NCI-H128 (cell line): ENCODE measurements around the gene DENND2D.

Experiments used
- DNase-seq: peaks from one replicate; lab custom pipeline; 2025; ENCODE audit not compliant: unreplicated experiment; lab: John Stamatoyannopoulos, UW

The DENND2D gene, protein sequence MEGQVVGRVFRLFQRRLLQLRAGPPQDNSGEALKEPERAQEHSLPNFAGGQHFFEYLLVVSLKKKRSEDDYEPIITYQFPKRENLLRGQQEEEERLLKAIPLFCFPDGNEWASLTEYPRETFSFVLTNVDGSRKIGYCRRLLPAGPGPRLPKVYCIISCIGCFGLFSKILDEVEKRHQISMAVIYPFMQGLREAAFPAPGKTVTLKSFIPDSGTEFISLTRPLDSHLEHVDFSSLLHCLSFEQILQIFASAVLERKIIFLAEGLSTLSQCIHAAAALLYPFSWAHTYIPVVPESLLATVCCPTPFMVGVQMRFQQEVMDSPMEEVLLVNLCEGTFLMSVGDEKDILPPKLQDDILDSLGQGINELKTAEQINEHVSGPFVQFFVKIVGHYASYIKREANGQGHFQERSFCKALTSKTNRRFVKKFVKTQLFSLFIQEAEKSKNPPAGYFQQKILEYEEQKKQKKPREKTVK

DNA sequence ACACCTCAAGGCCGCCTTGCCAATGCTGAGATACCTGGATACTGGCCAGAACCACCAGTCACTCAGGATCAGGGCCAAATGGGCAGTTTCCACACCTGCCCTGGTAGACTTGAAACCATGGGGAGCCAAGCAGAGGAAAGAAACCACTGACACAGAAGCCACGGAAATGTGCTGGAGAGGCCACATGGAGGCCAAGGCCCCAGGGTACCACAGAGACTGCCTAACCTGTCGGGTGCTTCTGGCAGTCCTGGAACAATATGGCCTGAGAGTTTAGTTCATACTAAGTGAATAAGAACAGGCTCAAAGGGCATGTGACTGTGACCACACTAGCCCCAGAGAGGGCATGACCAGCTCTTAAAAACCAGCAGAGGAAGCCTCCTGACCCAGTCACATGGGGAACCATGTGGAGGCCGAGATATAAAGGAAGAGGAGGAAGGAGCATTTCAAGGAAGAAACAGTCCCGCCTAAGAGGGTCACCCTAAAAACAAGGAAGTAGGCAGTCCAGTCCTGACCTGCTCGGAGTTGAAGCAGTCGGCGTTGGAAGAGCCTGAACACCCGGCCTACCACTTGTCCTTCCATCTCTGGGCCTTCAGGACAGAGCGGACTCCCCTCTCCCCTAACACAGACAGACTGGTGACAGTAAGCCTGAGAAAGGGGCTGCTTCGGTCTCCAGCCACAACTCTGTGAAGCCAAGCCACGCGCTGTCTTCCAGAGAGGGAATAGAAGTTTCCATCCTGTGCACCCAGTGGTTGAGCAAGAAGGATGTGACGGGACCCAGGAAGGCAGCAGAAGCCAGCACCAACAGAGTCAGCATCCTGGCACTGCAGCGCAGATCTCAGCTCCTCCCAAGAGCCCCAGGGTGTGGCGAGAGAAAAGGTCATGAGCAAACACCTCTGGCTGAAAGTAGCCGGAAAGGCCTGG lies at the start of gene DENND2D:
Gene DENND2D (minus strand): TSS at position 766 of the 921 bp plus-strand sequence. CDS start 187 bp downstream, at position 579.
- DNase-seq, result no peak

DNA sequence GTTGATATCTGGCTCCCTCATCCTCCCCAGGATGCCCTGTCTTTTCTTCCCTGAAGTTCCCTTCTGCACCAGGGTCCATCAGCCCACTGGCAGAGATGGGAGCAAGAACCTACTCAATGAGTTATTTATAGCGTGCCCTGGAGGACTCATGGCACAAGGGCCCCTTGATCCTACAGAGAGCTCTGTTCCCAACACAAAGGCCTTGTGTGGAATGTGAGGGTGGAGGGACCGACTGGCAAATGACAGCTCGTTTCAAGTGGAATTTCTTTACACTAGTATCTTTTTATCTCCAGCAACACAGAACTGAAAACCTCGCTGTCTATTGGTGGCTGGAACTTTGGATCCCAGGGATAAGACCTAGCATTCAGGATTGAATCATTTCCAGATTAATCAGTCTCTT lies 49.5 kb upstream of the DENND2D start:
- DNase-seq, result no peak

GRCh38 chr1:111247125-111247838 lies 46.8 kb upstream of the DENND2D start:
- DNase-seq, result no peak

- no peak for DNase-seq
Measured at GRCh38 chr1:111242805-111243523, 42.5 kb upstream of the DENND2D start.

DNA sequence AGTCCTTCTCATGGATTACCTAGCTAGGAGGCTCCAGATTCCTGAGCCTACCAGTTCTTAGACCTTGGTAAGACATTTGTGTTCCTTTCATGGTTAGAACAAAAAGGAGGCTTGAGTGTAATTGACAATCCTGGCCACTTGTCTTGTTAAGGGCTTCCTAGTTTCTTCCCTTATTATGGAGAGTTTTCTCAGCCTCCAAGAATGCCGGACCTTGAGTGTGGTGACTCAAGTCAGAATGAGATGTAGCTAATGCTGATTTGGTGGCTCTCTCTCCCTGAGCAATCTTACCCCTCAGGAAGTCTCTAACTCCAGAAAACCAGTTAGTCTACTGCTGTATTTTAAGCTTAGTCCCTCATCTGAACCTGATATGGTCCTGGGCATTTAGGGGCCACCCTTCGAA lies 41.4 kb upstream of the DENND2D start:
- no peak for DNase-seq

GRCh38 chr1:111238056-111238795 lies 37.8 kb upstream of the DENND2D start:
- no peak for DNase-seq

- no peak for DNase-seq
Measured at GRCh38 chr1:111236806-111237205, 36.4 kb upstream of the DENND2D start.

GRCh38 chr1:111236379-111236778 lies 35.9 kb upstream of the DENND2D start:
- DNase-seq, result no peak

DNA sequence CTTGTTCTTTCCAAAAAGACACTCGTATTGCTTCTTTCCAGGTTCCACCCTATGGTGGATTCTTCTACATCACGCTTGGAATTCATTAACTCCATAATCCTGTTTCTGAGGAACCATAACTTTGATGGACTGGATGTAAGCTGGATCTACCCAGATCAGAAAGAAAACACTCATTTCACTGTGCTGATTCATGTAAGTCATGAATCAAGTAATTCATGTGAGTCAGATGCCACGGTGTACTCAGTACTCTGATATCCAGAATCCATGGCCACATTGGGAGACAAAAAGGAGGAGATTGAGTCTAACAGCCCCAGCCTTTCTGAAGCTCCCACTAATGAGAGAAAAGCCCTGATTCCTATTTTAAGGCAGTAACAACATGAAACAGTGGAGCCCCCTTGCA lies 34.4 kb upstream of the DENND2D start:
- DNase-seq, result no peak

GRCh38 chr1:111234258-111234657 lies 33.8 kb upstream of the DENND2D start:
- no peak for DNase-seq

DNA sequence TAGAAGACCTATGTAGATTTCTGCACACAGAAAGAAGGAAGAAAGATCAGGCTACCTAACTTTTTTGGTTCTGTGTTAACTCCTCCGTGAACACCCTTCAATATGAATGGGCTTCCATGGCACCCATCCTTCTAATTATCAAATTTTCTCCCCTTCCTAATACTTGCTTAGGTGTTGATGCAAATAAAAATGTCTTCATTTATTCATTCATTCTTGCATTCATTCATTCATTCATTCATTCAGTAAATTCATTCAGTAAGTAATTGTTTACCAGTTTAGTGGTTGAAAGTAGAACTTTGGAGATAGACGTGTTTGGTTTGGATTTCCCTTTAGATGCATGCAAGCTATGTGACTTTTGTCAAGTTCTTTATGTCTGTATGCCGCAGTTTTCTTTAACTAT lies 31.7 kb upstream of the DENND2D start:
- no peak for DNase-seq

- DNase-seq, result no peak
Measured at GRCh38 chr1:111228748-111229126, 28.3 kb upstream of the DENND2D start.

- DNase-seq, result no peak
Measured at GRCh38 chr1:111227851-111228747, 27.7 kb upstream of the DENND2D start.

DNA sequence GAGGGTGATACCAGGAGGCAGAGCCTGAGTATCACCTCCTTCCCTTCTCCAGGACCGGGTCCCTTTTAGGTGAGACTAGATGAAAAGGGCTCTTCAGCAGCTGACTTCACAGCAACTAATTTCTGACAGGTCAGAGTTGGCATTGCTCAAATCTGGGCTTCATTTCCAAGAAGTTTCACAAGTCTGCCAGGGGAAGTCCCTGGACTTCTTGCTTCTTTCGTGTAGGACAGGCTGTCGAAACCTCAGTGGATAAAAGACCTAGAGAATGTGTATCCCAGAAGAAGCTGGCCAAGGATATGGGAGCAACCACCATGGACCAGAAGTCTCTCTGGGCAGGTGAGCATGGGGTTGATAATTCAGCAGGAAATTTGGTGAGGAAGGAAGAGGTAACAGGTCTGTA lies 27.0 kb upstream of the DENND2D start, which contains the start of gene CHI3L2:
Gene CHI3L2 (plus strand): TSS at position 280 of the 400 bp plus-strand sequence. CDS start 17 bp downstream, at position 297.
- DNase-seq, result no peak

DNA sequence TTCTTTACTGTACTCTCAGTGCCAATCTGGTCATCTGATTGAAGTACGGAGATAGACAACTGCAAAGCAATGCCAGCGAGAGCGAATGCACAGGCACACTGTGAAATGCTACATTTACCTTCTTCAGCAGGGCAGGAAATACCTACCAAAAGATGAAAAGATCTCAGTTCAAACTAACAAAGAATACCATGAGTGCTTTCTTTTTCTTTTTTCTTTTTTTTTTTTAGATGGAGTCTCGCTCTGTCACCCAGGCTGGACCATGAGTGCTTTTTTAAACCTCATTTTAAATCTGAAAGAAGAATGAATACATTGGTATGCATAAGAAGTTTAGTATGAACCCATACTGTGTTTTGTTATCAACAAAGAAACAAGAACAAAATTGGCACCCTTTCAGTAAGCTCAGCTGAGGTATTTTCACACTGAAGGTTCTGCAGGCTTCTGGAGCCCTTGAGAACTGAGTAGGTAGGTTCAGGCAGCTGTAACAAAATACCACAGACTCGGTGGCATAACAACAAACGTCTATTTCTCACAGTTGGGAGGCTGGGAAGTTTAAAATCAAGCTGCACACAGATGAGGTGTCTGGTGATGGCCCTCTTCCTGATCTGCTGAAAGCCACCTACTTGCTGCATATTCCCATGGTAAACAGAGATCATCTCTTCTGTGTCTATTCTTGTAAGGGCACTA lies 25.4 kb upstream of the DENND2D start:
- no peak for DNase-seq

DNA sequence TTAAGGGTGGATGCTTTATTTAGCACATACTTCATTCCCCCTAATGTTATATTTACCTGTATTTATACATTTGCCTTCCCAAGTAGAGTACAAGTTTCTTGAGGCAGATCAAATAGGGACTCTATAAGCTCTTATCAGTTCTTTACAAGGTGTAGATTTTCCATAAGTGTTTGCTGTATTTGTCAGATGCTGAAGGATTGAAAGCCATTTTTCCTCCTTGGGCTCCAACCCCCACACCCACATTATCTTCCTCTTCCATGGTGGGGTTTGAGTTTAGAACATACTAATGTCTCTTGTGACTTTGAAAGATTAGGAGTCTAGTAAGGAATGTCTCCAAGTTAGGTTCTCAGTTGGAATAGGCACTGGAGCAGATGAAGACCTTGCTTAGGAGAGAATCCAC lies 24.6 kb upstream of the DENND2D start:
- DNase-seq, result no peak

GRCh38 chr1:111223126-111223685 lies 22.8 kb upstream of the DENND2D start:
- DNase-seq, result no peak
